Fibroblast of mammary gland (primary cell): ENCODE measurements around the gene WWOX.

Source experiments
- DNase-seq: peaks from one replicate; pipeline ENCODE4 v3.0.0-alpha.2; 2010; ENCODE audit warnings: low read depth
- H3K4me3 ChIP-seq: 2 replicates; pipeline ENCODE4 v1.5.1; 2011; ENCODE audit warnings: low read depth, mild to moderate bottlenecking, low read length, moderate library complexity; ENCODE audit not compliant: control insufficient read depth
- TF ChIP-seq, protein P1 (sequence below): conservative IDR thresholded peaks from 2 replicates; pipeline ENCODE4 v1.5.1; 2011; ENCODE audit warnings: low read depth, low read length, inconsistent platforms; ENCODE audit not compliant: control insufficient read depth, insufficient read depth

WWOX gene

DNA sequence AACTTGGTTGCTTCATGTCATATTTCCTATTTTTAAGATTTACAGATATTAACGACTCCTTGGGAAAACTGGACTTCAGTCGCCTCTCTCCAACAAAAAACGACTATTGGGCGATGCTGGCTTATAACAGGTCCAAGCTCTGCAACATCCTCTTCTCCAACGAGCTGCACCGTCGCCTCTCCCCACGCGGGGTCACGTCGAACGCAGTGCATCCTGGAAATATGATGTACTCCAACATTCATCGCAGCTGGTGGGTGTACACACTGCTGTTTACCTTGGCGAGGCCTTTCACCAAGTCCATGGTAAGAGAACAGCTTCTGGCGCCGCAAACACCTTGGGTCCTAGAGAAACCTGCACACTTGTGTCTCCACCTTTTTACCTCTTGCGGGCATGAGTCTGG lies 333.0 kb downstream of the WWOX start:
- no peak for DNase-seq

GRCh38 chr16:78433116-78433515 lies 333.7 kb downstream of the WWOX start:
- H3K4me3 ChIP-seq, result no peak overlapping the region
- TF ChIP-seq, protein P1, sequence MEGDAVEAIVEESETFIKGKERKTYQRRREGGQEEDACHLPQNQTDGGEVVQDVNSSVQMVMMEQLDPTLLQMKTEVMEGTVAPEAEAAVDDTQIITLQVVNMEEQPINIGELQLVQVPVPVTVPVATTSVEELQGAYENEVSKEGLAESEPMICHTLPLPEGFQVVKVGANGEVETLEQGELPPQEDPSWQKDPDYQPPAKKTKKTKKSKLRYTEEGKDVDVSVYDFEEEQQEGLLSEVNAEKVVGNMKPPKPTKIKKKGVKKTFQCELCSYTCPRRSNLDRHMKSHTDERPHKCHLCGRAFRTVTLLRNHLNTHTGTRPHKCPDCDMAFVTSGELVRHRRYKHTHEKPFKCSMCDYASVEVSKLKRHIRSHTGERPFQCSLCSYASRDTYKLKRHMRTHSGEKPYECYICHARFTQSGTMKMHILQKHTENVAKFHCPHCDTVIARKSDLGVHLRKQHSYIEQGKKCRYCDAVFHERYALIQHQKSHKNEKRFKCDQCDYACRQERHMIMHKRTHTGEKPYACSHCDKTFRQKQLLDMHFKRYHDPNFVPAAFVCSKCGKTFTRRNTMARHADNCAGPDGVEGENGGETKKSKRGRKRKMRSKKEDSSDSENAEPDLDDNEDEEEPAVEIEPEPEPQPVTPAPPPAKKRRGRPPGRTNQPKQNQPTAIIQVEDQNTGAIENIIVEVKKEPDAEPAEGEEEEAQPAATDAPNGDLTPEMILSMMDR, result no peak
- DNase-seq, result no peak

More for the DNA sequence above, 333.0 kb downstream of the WWOX start:
- TF ChIP-seq, protein P1, result no peak
- H3K4me3 ChIP-seq, result no peak overlapping the region

- TF ChIP-seq, protein P1, result no peak
- H3K4me3 ChIP-seq, result no peak overlapping the region
- DNase-seq, result no peak
Measured at GRCh38 chr16:78434401-78434800, 334.9 kb downstream of the WWOX start.

DNA sequence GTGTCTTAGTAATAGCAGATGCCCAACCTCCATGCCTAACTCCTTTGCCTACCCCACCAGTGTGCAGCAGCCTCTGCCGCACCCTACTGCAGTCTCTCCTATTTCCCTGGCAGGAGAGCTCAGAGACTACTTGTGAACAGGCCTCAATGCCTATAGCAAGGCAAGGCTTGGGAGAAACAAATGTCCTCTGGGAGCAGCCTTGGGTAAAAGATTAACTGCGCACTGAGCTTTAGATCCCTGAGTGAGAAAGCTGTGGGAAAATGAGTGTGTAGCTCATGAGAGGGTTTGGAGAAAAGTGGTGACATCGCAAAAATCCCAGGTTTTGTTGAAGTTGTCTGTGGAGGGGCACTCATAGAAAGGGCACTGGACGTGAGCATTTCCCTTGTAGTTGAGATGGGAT lies 335.8 kb downstream of the WWOX start:
- TF ChIP-seq, protein P1, result no peak
- H3K4me3 ChIP-seq, result no peak overlapping the region
- no peak for DNase-seq

- TF ChIP-seq, protein P1, result no peak
- no peak for DNase-seq
- no peak overlapping the region for H3K4me3 ChIP-seq
Measured at GRCh38 chr16:78436023-78436422, 336.6 kb downstream of the WWOX start.

DNA sequence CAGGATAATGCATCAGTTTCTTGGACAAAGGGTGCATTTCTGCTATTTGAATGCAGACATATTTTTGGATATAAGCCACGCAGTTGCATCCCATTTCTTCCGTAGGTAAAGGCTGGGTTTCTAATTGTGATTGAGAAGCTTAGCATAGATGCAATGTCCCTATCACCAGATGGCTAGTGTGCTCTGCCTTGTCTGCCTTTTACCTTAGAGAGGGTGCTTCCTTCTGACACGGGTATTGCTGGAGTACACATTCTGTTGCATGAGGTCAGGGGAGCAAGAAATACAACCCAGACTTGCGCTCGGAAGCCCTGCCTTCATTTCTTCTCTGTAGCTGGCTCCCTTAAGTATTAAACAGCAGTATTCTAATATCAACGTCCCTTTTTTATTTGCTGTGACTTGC lies 337.4 kb downstream of the WWOX start:
- TF ChIP-seq, protein P1, result no peak
- DNase-seq, result no peak
- H3K4me3 ChIP-seq, result no peak overlapping the region

DNA sequence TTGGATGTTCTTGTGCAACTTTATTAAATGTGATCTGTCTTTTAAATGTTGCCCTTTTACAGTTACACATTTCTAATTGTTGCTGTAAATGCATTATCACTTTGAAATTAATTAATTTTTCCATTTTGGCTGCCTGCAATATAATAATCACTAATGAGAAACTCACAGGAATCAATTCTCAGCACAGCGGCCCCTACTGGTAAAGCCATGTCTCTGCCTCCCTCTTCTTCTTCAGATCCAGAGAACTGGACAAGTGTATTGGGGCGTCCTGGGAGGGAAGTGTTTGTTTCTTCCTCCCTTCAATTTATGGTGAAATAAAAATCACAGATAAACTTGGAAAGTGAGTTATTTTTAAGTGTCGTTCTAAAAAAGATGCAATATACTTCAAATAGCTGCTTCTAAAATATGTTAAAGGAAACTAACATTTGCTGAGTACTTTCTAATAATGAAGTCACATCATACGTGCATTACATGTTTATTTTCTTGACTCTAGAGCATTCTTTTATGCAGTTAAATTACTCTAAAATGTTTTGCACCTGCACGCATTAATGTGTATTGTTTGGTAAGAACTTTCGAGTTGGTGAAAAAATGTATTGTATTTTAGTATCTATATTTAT lies 338.0 kb downstream of the WWOX start:
- no peak overlapping the region for H3K4me3 ChIP-seq
- TF ChIP-seq, protein P1, result peak; percentile 75
- peak; percentile 18 for DNase-seq
